CD4-positive, alpha-beta T cell (primary cell): ENCODE results near the gene SHLD1. TPM values are rescaled to one million over a fixed set of nuclear protein-coding genes. Genes with fewer than 3 reads are reported as not detected.
"Not testable (repeated sequence)": the region's sequence is repeated elsewhere in the genome, so short reads cannot be mapped to it uniquely, and the experiment has no call there.

ENCODE experiments used
- ATAC-seq: fragments of 200-7000 bp; cut with Tn5 transposase; one replicate; pipeline ENCODE4 v1.10.0; 2022; ENCODE audit warnings: mild to moderate bottlenecking; ENCODE audit not compliant: poor library complexity
- CTCF ChIA-PET: fragments of 350-600 bp; sonication (Branson Sonifier 250); formaldehyde crosslinking; loops from one replicate; lab custom pipeline; 2021; ENCODE audit warnings: antibody characterized with exemption, inconsistent platforms; lab: Charles Lee
- POLR2A ChIA-PET: fragments of 350-600 bp; sonication (Branson Sonifier 250); formaldehyde crosslinking; loops from one replicate; lab custom pipeline; 2021; ENCODE audit warnings: antibody characterized with exemption, inconsistent platforms; lab: Charles Lee
- DNase-seq, 14 experiments: peaks; one replicate each; pipeline ENCODE4 v3.0.0-alpha.2; 2013 to 2020; ENCODE audit warnings: mixed read lengths in 2 of 14
- H3K27ac ChIP-seq, 2 donors: one replicate each; pipeline versions ENCODE4 v1.5.1 to v1.7.0; 2013; ENCODE audit warnings: low read length in 2 of 2, low read depth in 1 of 2, mild to moderate bottlenecking in 1 of 2
- H3K27me3 ChIP-seq, 2 experiments: 1 replicate in 1 of 2; 2 replicates in 1 of 2; pipeline versions ENCODE4 v1.6.1 to v1.7.0; 2013; ENCODE audit warnings: low read length in 2 of 2, control low read depth in 1 of 2, mild to moderate bottlenecking in 1 of 2, moderate library complexity in 1 of 2; ENCODE audit not compliant: insufficient read depth in 2 of 2, control insufficient read depth in 1 of 2
- H3K36me3 ChIP-seq: one replicate; pipeline ENCODE4 v1.6.1; 2013; ENCODE audit warnings: low read length, control low read depth; ENCODE audit not compliant: insufficient read depth
- H3K4me1 ChIP-seq: one replicate; pipeline ENCODE4 v1.6.1; 2013; ENCODE audit warnings: low read length, control low read depth; ENCODE audit not compliant: insufficient read depth
- H3K4me3 ChIP-seq: one replicate; pipeline ENCODE4 v1.5.1; 2013; ENCODE audit warnings: mild to moderate bottlenecking, low read length, moderate library complexity
- H3K9me3 ChIP-seq, 2 experiments: 1 replicate in 1 of 2; 2 replicates in 1 of 2; pipeline versions ENCODE4 v1.6.1 to v1.7.0; 2013; ENCODE audit warnings: low read length in 2 of 2, mild to moderate bottlenecking in 2 of 2, control low read depth in 1 of 2, moderate library complexity in 1 of 2; ENCODE audit not compliant: control insufficient read depth in 1 of 2, insufficient read depth in 1 of 2
- H3K27ac Mint-ChIP-seq: one replicate; pipeline ENCODE4 v1.8.0; 2020; ENCODE audit warnings: mixed read lengths
- H3K27me3 Mint-ChIP-seq: one replicate; pipeline ENCODE4 v1.8.0; 2021; ENCODE audit warnings: mixed read lengths
- H3K36me3 Mint-ChIP-seq: one replicate; pipeline ENCODE4 v1.8.0; 2021; ENCODE audit warnings: low read depth, mixed read lengths
- H3K4me1 Mint-ChIP-seq: one replicate; pipeline ENCODE4 v1.8.0; 2021; ENCODE audit warnings: low read depth, mixed read lengths
- H3K4me3 Mint-ChIP-seq: one replicate; pipeline ENCODE4 v1.8.0; 2020; ENCODE audit warnings: mild to moderate bottlenecking, mixed read lengths
- H3K9me3 Mint-ChIP-seq: one replicate; pipeline ENCODE4 v1.8.0; 2020; ENCODE audit warnings: mixed read lengths
- CTCF ChIP-seq: fragments of 200-600 bp; IDR thresholded peaks from one replicate; pipeline ENCODE4 v1.8.0; 2022; ENCODE audit warnings: antibody characterized with exemption, mild to moderate bottlenecking
- intact Hi-C, 2 experiments: fragments of 100-400 bp; cut with DNase I in 1 of 2; cut with micrococcal nuclease in 1 of 2; formaldehyde crosslinking; loops; one replicate each; pipeline versions ENCODE4 v1.15.1 to v1.9.0; 2023 to 2025; cut with DNase I, micrococcal nuclease
- total RNA-seq, 174 experiments: library from RNA in 2 of 174; stranded (reverse) in 2 of 174; gene quantifications; one replicate each; pipeline ENCODE4 v1.2.3 and lab custom pipeline; 2021 to 2026

SHLD1 gene
- total RNA-seq, 2 experiments from 2014 or later, result 7.0 to 7.3 TPM

DNA sequence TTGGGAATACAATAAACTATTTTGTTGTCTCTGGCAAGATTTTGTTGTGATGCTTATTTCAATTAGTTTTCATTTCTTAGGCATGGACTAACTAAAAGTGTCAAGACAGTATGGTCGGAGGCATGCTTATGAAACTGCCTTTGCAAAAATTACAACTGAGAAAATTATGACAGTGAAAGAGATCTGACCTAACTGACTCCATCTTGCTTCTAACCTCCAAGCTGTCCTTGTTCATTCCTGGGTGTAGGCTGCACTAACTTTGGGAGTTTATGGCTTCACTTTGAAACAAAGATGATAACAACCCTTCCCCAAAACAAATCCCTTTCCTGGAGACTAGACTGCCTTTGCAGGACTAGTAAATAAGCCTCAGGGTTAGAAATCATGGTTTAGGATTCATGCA lies 4.1 kb upstream of the SHLD1 start:
- H3K9me3 Mint-ChIP-seq, result peaks cover 2% of the 10 kb centered on the region
- ChIA-PET POLR2A (no interaction called here), CTCF (no interaction called here)
- no peak overlapping the region for H3K4me3 Mint-ChIP-seq
- H3K36me3 ChIP-seq, result no peaks in the 10 kb centered on the region
- peaks cover 0 to 5% of the 10 kb centered on the region in 2 experiments for H3K9me3 ChIP-seq
- no peak overlapping the region for H3K27ac ChIP-seq
- H3K27me3 Mint-ChIP-seq, result no peaks in the 10 kb centered on the region
- peaks cover 11% of the 10 kb centered on the region for H3K4me1 Mint-ChIP-seq
- DNase-seq (no peak), ATAC-seq (no peak)
- H3K27ac Mint-ChIP-seq, result no peak overlapping the region
- peaks cover 7% of the 10 kb centered on the region for H3K36me3 Mint-ChIP-seq
- intact Hi-C loops, result no loop called here
- no peak for TF ChIP-seq CTCF
- peaks cover 11% of the 10 kb centered on the region for H3K4me1 ChIP-seq
- no peaks in the 10 kb centered on the region for H3K27me3 ChIP-seq
- H3K4me3 ChIP-seq, result no peak overlapping the region

GRCh38 chr20:5748246-5748645 lies 2.0 kb upstream of the SHLD1 start:
- no peak for TF ChIP-seq CTCF
- peaks cover 0 to 5% of the 10 kb centered on the region in 2 experiments for H3K9me3 ChIP-seq
- no peaks in the 10 kb centered on the region for H3K27me3 ChIP-seq
- ChIA-PET CTCF (no interaction called here), POLR2A (interaction anchor here (1.1 kb wide), 1 partner anchor 34 kb away, joined by 3 read pairs; no protein-coding TSS in a partner anchor)
- H3K4me3 ChIP-seq, result no peak overlapping the region
- Mint-ChIP-seq H3K36me3 (peaks cover 11% of the 10 kb centered on the region), H3K27ac (no peak overlapping the region), H3K9me3 (peaks cover 2% of the 10 kb centered on the region), H3K27me3 (no peaks in the 10 kb centered on the region), H3K4me1 (peaks cover 21% of the 10 kb centered on the region), H3K4me3 (peak overlapping the region; percentile 77)
- intact Hi-C loops, result no loop called here
- no peak for DNase-seq
- H3K27ac ChIP-seq, result no peak overlapping the region
- H3K4me1 ChIP-seq, result peaks cover 18% of the 10 kb centered on the region
- H3K36me3 ChIP-seq, result no peaks in the 10 kb centered on the region
- no peak for ATAC-seq

GRCh38 chr20:5749512-5749951 lies 669 bp upstream of the SHLD1 start:
- H3K9me3 Mint-ChIP-seq, CTCF ChIA-PET, H3K27me3 ChIP-seq, H3K27ac ChIP-seq, ATAC-seq, H3K9me3 ChIP-seq, intact Hi-C loops, H3K27ac Mint-ChIP-seq, H3K27me3 Mint-ChIP-seq, H3K36me3 ChIP-seq, H3K4me3 Mint-ChIP-seq, DNase-seq, H3K4me3 ChIP-seq: not testable (repeated sequence)
- POLR2A ChIA-PET, result interaction anchor here (0.7 to 3.2 kb wide), 2 partner anchors 35 to 135 kb away, joined by 5 to 20 read pairs; no protein-coding TSS in a partner anchor
- Mint-ChIP-seq H3K36me3 (peaks cover 20% of the 10 kb centered on the region), H3K4me1 (peaks cover 34% of the 10 kb centered on the region)
- peaks cover 23% of the 10 kb centered on the region for H3K4me1 ChIP-seq

- peaks cover 5% of the 10 kb centered on the region for H3K36me3 ChIP-seq
- intact Hi-C loops, result loop anchor here (2.0 kb wide), 2 partner anchors 37 to 199 kb away; partner anchors contain the start of genes MCM8 (in 1 of the 2) and TRMT6 (in 1 of the 2)
- peaks cover 37% of the 10 kb centered on the region for H3K36me3 Mint-ChIP-seq
Observed at GRCh38 chr20:5751856-5752255, 1.7 kb downstream of the SHLD1 start.

More at GRCh38 chr20:5751856-5752255, 1.7 kb downstream of the SHLD1 start:
- H3K4me1 ChIP-seq, result peaks cover 25% of the 10 kb centered on the region
- DNase-seq, result no peak
- ATAC-seq, result no peak
- peaks cover 0 to 5% of the 10 kb centered on the region in 2 experiments for H3K9me3 ChIP-seq
- TF ChIP-seq CTCF, result no peak
- ChIA-PET CTCF (interaction anchor here (0.7 to 1.8 kb wide), 2 partner anchors 87 to 222 kb away, joined by 3 to 5 read pairs; no protein-coding TSS in a partner anchor), POLR2A (interaction anchor here (1.6 to 3.2 kb wide), 2 partner anchors 36 to 38 kb away, joined by 3 to 20 read pairs; no protein-coding TSS in a partner anchor)
- H3K4me3 ChIP-seq, result no peak overlapping the region
- Mint-ChIP-seq H3K4me3 (peak overlapping the region; percentile 96), H3K27me3 (no peaks in the 10 kb centered on the region), H3K4me1 (peaks cover 47% of the 10 kb centered on the region), H3K9me3 (peaks cover 2% of the 10 kb centered on the region), H3K27ac (no peak overlapping the region)
- H3K27ac ChIP-seq, result no peak overlapping the region
- H3K27me3 ChIP-seq, result no peaks in the 10 kb centered on the region
